Esophagus squamous epithelium (tissue), 5 donors: ENCODE results near the gene SEMA4C. TPM values are rescaled to one million over a fixed set of nuclear protein-coding genes. Genes with fewer than 3 reads are reported as not detected.

ENCODE experiments used
- DNase-seq: peaks from one replicate; lab custom pipeline; 2025; lab: John Stamatoyannopoulos, UW
- H3K27ac ChIP-seq, 4 donors: fragments of 200-600 bp; sonication (generic); one replicate each; pipeline ENCODE4 v1.5.1; 2016 to 2019; ENCODE audit warnings: mild to moderate bottlenecking in 1 of 4
- H3K27me3 ChIP-seq, 4 donors: fragments of 200-600 bp; sonication (generic); 1 replicate in 3 of 4; 2 replicates in 1 of 4; pipeline versions ENCODE4 v1.5.1 to v1.6.0; 2017 to 2021; ENCODE audit warnings: antibody characterized with exemption in 1 of 4
- H3K36me3 ChIP-seq, 3 donors: fragments of 200-600 bp; sonication (generic); one replicate each; pipeline ENCODE4 v1.5.1; 2016 to 2019
- H3K4me1 ChIP-seq, 3 donors: fragments of 200-600 bp; sonication (generic); one replicate each; pipeline ENCODE4 v1.5.1; 2017 to 2019
- H3K4me3 ChIP-seq, 4 donors: fragments of 200-600 bp; sonication (generic); 1 replicate in 3 of 4; 2 replicates in 1 of 4; pipeline ENCODE4 v1.5.1; 2016 to 2019; ENCODE audit warnings: mild to moderate bottlenecking in 2 of 4, moderate library complexity in 1 of 4
- H3K9me3 ChIP-seq, 3 donors: fragments of 200-600 bp; sonication (generic); one replicate each; pipeline ENCODE4 v1.5.1; 2016 to 2019
- POLR2A ChIP-seq, 4 donors: fragments of 450-650 bp; IDR thresholded peaks; one replicate each; pipeline ENCODE4 v1.6.1; 2017; ENCODE audit warnings: antibody characterized with exemption in 4 of 4, mild to moderate bottlenecking in 4 of 4, moderate library complexity in 3 of 4
- WGBS, 2 donors: methylation state at CpG; one replicate each; pipeline ENCODE4 v1.1.5; 2018; 5-methylcytosine and 5-hydroxymethylcytosine counted together
- intact Hi-C: fragments of 100-400 bp; cut with DNase I; formaldehyde crosslinking; loops from one replicate; pipeline ENCODE4 v1.15.0; 2022
- total RNA-seq, 4 donors: library from RNA; depleted of rRNA; stranded (reverse); fragments of >200 nt; gene quantifications; one replicate each; pipeline ENCODE4 v1.1.0, GENCODE V29; 2016
- TF ChIP-seq, protein P1 (sequence below), 6 experiments: fragments of 450-650 bp in 4 of 6; fragments of 200-600 bp in 2 of 6; sonication (generic) in 2 of 6; IDR thresholded peaks; one replicate each; pipeline ENCODE4 v1.5.1; 2016 to 2019; ENCODE audit warnings: antibody characterized with exemption in 6 of 6, mild to moderate bottlenecking in 4 of 6, moderate library complexity in 4 of 6
- donor health status: DM: yes; HTN: yes; CAD: no.

SEMA4C gene
- total RNA-seq, 4 donors from 2014 or later, result 7.4 to 23.8 (median 12.8) TPM

DNA sequence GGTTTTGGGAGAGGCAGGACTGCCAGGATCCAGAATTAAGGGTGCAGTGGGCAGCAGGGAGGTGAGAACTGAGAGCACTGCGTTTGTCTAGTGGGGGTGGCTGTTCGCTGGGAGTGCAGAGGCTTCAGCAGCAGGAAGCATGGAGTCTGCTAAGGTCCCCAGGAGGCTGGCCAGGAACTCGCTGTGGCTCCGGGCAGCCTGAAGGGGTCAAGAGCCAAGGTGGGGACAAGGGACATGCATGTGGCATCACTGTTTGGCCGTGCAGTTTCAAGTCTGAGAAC, 43.2 kb upstream of the SEMA4C start:
- Histone ChIP-seq H3K36me3 (no peaks in the 10 kb centered on the region), H3K4me3 (no peak overlapping the region), H3K27me3 (no peaks in the 10 kb centered on the region), H3K27ac (no peak overlapping the region), H3K9me3 (no peaks in the 10 kb centered on the region), H3K4me1 (peaks cover 15 to 50% (median 26%) of the 10 kb centered on the region in 3 donors)
- TF ChIP-seq, protein P1, sequence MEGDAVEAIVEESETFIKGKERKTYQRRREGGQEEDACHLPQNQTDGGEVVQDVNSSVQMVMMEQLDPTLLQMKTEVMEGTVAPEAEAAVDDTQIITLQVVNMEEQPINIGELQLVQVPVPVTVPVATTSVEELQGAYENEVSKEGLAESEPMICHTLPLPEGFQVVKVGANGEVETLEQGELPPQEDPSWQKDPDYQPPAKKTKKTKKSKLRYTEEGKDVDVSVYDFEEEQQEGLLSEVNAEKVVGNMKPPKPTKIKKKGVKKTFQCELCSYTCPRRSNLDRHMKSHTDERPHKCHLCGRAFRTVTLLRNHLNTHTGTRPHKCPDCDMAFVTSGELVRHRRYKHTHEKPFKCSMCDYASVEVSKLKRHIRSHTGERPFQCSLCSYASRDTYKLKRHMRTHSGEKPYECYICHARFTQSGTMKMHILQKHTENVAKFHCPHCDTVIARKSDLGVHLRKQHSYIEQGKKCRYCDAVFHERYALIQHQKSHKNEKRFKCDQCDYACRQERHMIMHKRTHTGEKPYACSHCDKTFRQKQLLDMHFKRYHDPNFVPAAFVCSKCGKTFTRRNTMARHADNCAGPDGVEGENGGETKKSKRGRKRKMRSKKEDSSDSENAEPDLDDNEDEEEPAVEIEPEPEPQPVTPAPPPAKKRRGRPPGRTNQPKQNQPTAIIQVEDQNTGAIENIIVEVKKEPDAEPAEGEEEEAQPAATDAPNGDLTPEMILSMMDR (IDR thresholded peaks at IDR 0.05), result no peak
- TF ChIP-seq POLR2A (IDR thresholded peaks at IDR 0.05), result no peak
- no peak for DNase-seq
- 62% methylated on average over 5 of the region's 5 CpGs for WGBS, 2 donors
- intact Hi-C loops, result no loop called here

DNA sequence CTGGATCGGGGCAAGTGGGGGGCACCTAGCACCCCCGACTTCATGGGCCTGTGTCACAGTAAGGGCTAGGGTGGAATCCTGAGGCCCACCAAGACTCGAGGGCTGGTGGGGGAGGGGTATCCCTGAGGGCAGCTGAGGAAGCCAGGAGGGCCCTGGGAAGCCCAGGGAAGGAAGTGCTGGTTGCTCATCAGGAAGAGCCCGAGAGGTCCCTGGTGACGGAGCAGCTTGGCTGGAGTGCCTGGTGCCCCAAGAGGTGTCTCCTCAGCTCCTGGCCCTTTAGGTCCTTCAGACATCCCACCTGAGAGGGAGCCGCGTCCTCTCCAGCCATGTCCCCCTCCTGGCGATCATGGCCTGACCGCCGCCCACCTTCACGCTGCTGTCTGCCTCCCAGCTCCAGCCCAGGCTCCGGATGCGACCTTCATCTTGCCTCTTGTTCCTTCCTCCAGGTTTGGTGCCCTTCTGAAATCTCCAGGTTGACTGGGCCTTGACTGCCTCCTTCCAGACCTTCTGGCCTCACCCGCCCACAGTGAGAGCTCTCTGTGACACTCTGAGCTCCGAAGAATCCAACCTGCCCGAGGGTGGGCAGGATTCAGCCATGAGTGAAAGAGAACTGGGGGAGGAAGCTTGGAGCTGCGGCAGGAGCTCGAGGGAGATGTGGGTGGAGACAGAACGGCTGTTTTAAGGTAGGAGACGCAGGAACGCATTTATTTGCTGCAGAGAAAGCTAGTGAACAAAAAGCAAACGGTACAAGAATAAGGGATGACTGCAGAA, 42.7 kb upstream of the SEMA4C start:
- Histone ChIP-seq H3K4me3 (no peak overlapping the region), H3K9me3 (no peaks in the 10 kb centered on the region), H3K27me3 (no peaks in the 10 kb centered on the region), H3K4me1 (peaks cover 20 to 55% (median 31%) of the 10 kb centered on the region in 3 donors), H3K36me3 (no peaks in the 10 kb centered on the region), H3K27ac (no peak overlapping the region)
- TF ChIP-seq POLR2A (IDR thresholded peaks at IDR 0.05), result no peak
- TF ChIP-seq, protein P1 (IDR thresholded peaks at IDR 0.05), result no peak
- intact Hi-C loops, result no loop called here
- WGBS, 2 donors, result 70 to 73% methylated on average over 16 to 17 of the region's 22 CpGs
- no peak for DNase-seq

DNA sequence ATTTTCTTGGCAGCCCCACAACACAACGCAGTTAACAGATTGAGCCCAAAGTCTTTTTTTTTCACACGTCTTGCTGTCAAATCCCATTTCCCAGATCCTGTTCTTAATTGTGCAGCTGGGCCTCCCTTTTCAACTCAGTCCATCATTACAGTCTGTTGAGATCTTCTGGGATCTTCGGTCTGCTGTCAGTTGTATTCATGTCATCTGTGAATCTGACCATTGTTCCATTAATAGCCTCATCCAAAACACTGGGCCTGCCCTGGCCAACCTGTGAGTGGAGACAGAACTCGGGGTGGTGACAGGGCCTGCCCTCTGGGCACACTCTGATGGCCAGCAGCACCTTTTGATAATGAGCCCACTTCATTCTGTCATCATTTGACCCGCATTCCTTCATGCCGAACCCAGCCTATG, 39.7 kb upstream of the SEMA4C start:
- Histone ChIP-seq H3K9me3 (no peaks in the 10 kb centered on the region), H3K4me1 (peaks cover 23 to 57% (median 41%) of the 10 kb centered on the region in 3 donors), H3K27me3 (no peaks in the 10 kb centered on the region), H3K36me3 (no peaks in the 10 kb centered on the region), H3K4me3 (no peak overlapping the region), H3K27ac (no peak overlapping the region)
- intact Hi-C loops, result no loop called here
- TF ChIP-seq, protein P1 (IDR thresholded peaks at IDR 0.05), result no peak
- TF ChIP-seq POLR2A (IDR thresholded peaks at IDR 0.05), result no peak
- 70 to 85% methylated on average over 6 of the region's 6 CpGs for WGBS, 2 donors
- DNase-seq, result no peak

DNA sequence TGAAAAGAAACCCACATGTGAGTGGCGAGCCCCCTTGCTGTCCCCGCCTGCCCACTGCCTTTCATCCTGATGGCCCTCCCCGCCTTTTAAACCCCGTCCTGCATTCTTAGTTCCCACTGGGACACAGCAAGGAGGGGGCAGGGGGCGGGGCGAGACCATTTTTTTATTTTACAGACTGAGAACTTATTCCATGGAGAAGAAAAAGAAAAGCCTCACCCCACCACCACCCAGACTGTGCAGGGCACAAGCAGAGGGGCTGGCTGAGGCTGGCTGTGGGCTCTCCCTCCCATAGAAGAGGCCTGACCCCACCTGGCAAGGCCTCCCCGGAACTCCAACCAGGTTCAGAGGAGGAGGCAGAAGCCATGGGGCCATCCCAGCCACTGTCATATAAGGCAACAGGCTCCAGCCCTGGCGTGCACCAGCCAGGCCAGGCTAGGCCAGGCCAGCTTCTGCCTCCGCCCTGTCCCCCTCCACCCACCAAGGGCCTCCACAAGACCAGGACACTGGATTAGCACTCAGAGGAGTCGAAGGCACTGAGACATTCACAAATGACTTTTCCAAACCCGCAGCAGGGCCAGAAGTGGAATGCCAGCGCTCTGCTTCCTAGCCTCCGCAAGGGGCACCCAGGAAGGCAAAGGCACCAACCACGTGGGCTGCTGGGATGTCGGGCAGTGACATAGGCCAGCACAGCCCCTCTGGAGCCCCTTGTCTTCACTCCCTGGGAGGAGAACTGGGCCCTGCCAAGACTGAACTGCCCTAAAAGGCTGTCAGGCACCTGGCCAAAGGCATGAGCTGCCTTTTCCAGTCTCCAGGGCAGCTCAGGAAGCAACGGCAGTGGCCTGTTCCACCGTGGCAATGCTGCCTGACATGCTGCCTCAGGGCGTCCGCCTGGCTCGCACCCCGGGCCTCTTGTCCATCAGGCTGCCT, 37.5 kb upstream of the SEMA4C start:
- 25 to 41% methylated on average over 7 to 10 of the region's 21 CpGs for WGBS, 2 donors
- H3K9me3 ChIP-seq, result no peaks in the 10 kb centered on the region
- H3K4me3 ChIP-seq, result peak overlapping the region in 3 of 4 donors; percentile 25 to 33 (median 25)
- H3K4me1 ChIP-seq, result peaks cover 19 to 44% (median 25%) of the 10 kb centered on the region in 3 donors
- peak overlapping the region; percentile 71 to 92 (median 87) for H3K27ac ChIP-seq
- TF ChIP-seq, protein P1 (IDR thresholded peaks at IDR 0.05), result no peak
- TF ChIP-seq POLR2A (IDR thresholded peaks at IDR 0.05), result no peak
- intact Hi-C loops, result no loop called here
- H3K36me3 ChIP-seq, result no peaks in the 10 kb centered on the region
- DNase-seq, result no peak
- no peaks in the 10 kb centered on the region for H3K27me3 ChIP-seq

DNA sequence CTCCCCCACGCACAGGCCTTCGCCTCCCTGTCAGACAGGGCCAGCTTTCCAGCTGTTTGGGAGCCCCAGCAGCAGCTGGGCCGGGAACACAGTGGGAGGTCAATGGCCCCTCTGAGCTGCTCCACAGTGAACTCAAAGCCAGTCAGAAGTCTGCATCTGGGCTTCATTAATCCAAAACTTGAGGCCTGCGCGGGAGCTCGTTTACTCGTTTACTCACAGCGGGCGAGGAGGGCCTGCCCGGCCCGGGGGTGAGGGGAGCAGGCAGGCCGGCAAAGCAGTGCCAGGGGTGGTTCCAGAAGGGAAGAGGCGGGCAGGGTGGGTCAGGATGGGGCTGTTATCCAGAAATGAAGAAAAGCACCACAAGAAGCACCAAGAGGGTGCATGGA, 36.8 kb upstream of the SEMA4C start:
- no peak for DNase-seq
- no peaks in the 10 kb centered on the region for H3K27me3 ChIP-seq
- intact Hi-C loops, result no loop called here
- no peaks in the 10 kb centered on the region for H3K36me3 ChIP-seq
- H3K4me1 ChIP-seq, result peaks cover 19 to 42% (median 25%) of the 10 kb centered on the region in 3 donors
- TF ChIP-seq, protein P1 (IDR thresholded peaks at IDR 0.05), result no peak
- no peak for TF ChIP-seq POLR2A (IDR thresholded peaks at IDR 0.05)
- 32 to 75% methylated on average over 3 to 10 of the region's 13 CpGs for whole genome bisulfite sequencing, 2 donors
- H3K9me3 ChIP-seq, result no peaks in the 10 kb centered on the region
- H3K27ac ChIP-seq, result peak overlapping the region; percentile 71 to 92 (median 87)
- H3K4me3 ChIP-seq, result peak overlapping the region in 3 of 4 donors; percentile 25 to 33 (median 25)
